Measurements from ENCODE around the gene PFN4. TPM values are rescaled to one million over a fixed set of nuclear protein-coding genes. Genes with fewer than 3 reads are reported as not detected.

Gene PFN4
- total and polyA plus RNA-seq, 9 of the 15 experiments (the other 6 are each of a cell fraction or from before 2014, with no cell fraction given), result 0.07 to 0.54 (median 0.31) TPM; not detected in 2

GRCh38 chr2:24123195-24123921 is at the start of gene PFN4, which contains the start of gene FAM228B (continued):
- TF ChIP-seq NR4A1 (CRISPR knock-in tag; IDR thresholded peaks at IDR 0.05) (no peak), NR4A1 (tag; IDR thresholded peaks at IDR 0.05) (peak; percentile 57; the same call in 1 of the 2 replicates), CUX1 (CRISPR knock-in tag; IDR thresholded peaks at IDR 0.05) (no peak), ASH1L (IDR thresholded peaks at IDR 0.05; ENCODE audit: borderline replicate concordance, low read depth, partially characterized antibody) (no peak), TAF9B (IDR thresholded peaks at IDR 0.05; ENCODE audit: partially characterized antibody) (no peak), ZFX (CRISPR knock-in tag; IDR thresholded peaks at IDR 0.05) (peak; percentile 96), AFF1 (IDR thresholded peaks at IDR 0.05; ENCODE audit: low read depth in 1 of 2, partially characterized antibody in 2 of 2) (no peak), HNRNPK (IDR thresholded peaks at IDR 0.05; ENCODE audit: low read depth, low read length, poor library complexity, severe bottlenecking) (no peak), RCOR1 (IDR thresholded peaks at IDR 0.05; ENCODE audit: borderline replicate concordance in 1 of 2, low read depth in 2 of 2, low read length in 2 of 2) (peak in 1 of 2 experiments; percentile 25; a peak in 1 of 4 replicates), ZNF146 (CRISPR knock-in tag; IDR thresholded peaks at IDR 0.05; ENCODE audit: unreplicated experiment) (no peak), CREB3 (tag; conservative IDR thresholded peaks at IDR 0.05; ENCODE audit: low read depth) (no peak), PHTF2 (CRISPR knock-in tag; IDR thresholded peaks at IDR 0.05) (no peak), SRF (CRISPR knock-in tag; IDR thresholded peaks at IDR 0.05) (peak in 1 of 2 experiments; percentile 13; a peak in 1 of 4 replicates), ZNF445 (CRISPR knock-in tag; IDR thresholded peaks at IDR 0.05; ENCODE audit: low read depth) (no peak), MTA1 (IDR thresholded peaks at IDR 0.05; ENCODE audit: borderline replicate concordance) (0 out of 2 replicates have a peak, but pooled peaks have one; percentile 16), SMARCB1 (IDR thresholded peaks at IDR 0.05; ENCODE audit: insufficient read length, low read depth) (no peak), ZNF232 (CRISPR knock-in tag; IDR thresholded peaks at IDR 0.05) (no peak)
